K562 (cell line): ENCODE data around the gene TLX2. TPM values are rescaled to one million over a fixed set of nuclear protein-coding genes. Genes with fewer than 3 reads are reported as not detected.
A peak's percentile ranks its signal among the peaks of the same experiment; 100 is the strongest.

Source experiments
- ARID2 ChIP-seq: fragments of 450-650 bp; IDR thresholded peaks from 2 replicates; pipeline ENCODE4 v1.6.1; 2017; ENCODE audit warnings: antibody characterized with exemption, mild to moderate bottlenecking
- GATA2 ChIP-seq: sonication (generic); formaldehyde crosslinking; IDR thresholded peaks from 2 replicates; pipeline ENCODE4 v1.4.0; 2020; ENCODE audit warnings: mild to moderate bottlenecking, missing genetic modification reagents
- GTF2B ChIP-seq: IDR thresholded peaks from 2 replicates; pipeline ENCODE4 v1.6.1; 2011; ENCODE audit not compliant: insufficient read length; ENCODE audit errors: extremely low read depth
- ILK ChIP-seq: fragments of 450-650 bp; IDR thresholded peaks from 2 replicates; pipeline ENCODE4 v1.6.1; 2016; ENCODE audit warnings: missing genetic modification characterization, low read depth, mild to moderate bottlenecking, missing compliant biosample characterization, moderate library complexity, borderline replicate concordance
- RAD21 ChIP-seq, 2 experiments: fragments of 250-450 bp in 1 of 2; fragments of 450-650 bp in 1 of 2; sonication (Bioruptor Pico) in 1 of 2; formaldehyde crosslinking in 1 of 2; IDR thresholded peaks in 1 of 2; conservative IDR thresholded peaks in 1 of 2; 2 replicates each; pipeline versions ENCODE4 v1.4.0 to v1.8.0; 2020 to 2022; ENCODE audit warnings: mild to moderate bottlenecking in 2 of 2, moderate library complexity in 1 of 2
- RERE ChIP-seq: sonication (generic); formaldehyde crosslinking; IDR thresholded peaks from 2 replicates; pipeline ENCODE4 v1.8.0; 2023; ENCODE audit warnings: missing genetic modification reagents, mild to moderate bottlenecking, borderline replicate concordance
- SAFB ChIP-seq: fragments of 200-400 bp; formaldehyde crosslinking; IDR thresholded peaks from 2 replicates; pipeline ENCODE4 v1.6.1; 2017; ENCODE audit warnings: low read depth, low read length, borderline replicate concordance
- ZNF347 ChIP-seq: fragments of 450-650 bp; formaldehyde crosslinking; IDR thresholded peaks from 2 replicates; pipeline ENCODE4 v1.4.0; 2020; ENCODE audit warnings: low read depth, mild to moderate bottlenecking, moderate library complexity
- ZNF699 ChIP-seq: fragments of 250-450 bp; sonication (Bioruptor Pico); IDR thresholded peaks from 2 replicates; pipeline ENCODE4 v1.8.0; 2021; ENCODE audit warnings: mild to moderate bottlenecking, moderate library complexity; ENCODE audit not compliant: insufficient replicate concordance
- ZNF75A ChIP-seq: fragments of 450-650 bp; formaldehyde crosslinking; IDR thresholded peaks from 2 replicates; pipeline ENCODE4 v1.4.0; 2020; ENCODE audit warnings: mild to moderate bottlenecking
- polyA plus RNA-seq, 8 experiments: library from polyadenylated mRNA; depleted of rRNA in 4 of 8; stranded (reverse) in 5 of 8; unstranded in 3 of 8; fragments of >200 nt; fragmentation: Nextera tagmentation in 2 of 8; fragmentation: Illumina TruSeq in 1 of 8; extraction: Ambion mirVana in 2 of 8; extraction: Trizol in 1 of 8; gene quantifications; 2 replicates each; pipeline versions ENCODE4 v1.2.1 to v1.2.3, GENCODE V29; 2011 to 2014; ENCODE audit warnings: inconsistent platforms in 1 of 8, missing spikeins in 1 of 8
- total RNA-seq, 7 experiments: library from RNA; depleted of rRNA in 6 of 7; stranded (reverse); fragments of >200 nt in 6 of 7; fragmentation: Illumina TruSeq in 2 of 7; extraction: Trizol in 2 of 7; gene quantifications; 2 replicates each; pipeline versions ENCODE4 v1.2.1 to v1.2.3, GENCODE V29; 2011 to 2021; ENCODE audit warnings: low replicate concordance in 1 of 7
- TF ChIP-seq, protein P1 (sequence below): fragments of 450-650 bp; IDR thresholded peaks from 2 replicates; pipeline ENCODE4 v1.6.1; 2017; ENCODE audit warnings: antibody characterized with exemption, mild to moderate bottlenecking

TLX2 gene
- total and polyA plus RNA-seq, 9 of the 15 experiments (the other 6 are each of a cell fraction or from before 2014, with no cell fraction given), result not detected

GRCh38 chr2:74482801-74483674 is 31.2 kb upstream of the TLX2 start, which contains the start of the genes CCDC142 and TTC31 (continued):
- TF ChIP-seq ZNF75A (CRISPR knock-in tag), result no peak
- TF ChIP-seq GATA2 (CRISPR knock-in tag), result no peak
- no peak for TF ChIP-seq GTF2B
- no peak for TF ChIP-seq SAFB
- TF ChIP-seq ZNF699 (CRISPR knock-in tag), result no peak
- TF ChIP-seq ZNF347 (CRISPR knock-in tag), result no peak
- TF ChIP-seq ILK (tag), result no peak
- peak; percentile 86; the same call in 1 of the 2 replicates for TF ChIP-seq RERE (CRISPR knock-in tag)
- TF ChIP-seq, protein P1, sequence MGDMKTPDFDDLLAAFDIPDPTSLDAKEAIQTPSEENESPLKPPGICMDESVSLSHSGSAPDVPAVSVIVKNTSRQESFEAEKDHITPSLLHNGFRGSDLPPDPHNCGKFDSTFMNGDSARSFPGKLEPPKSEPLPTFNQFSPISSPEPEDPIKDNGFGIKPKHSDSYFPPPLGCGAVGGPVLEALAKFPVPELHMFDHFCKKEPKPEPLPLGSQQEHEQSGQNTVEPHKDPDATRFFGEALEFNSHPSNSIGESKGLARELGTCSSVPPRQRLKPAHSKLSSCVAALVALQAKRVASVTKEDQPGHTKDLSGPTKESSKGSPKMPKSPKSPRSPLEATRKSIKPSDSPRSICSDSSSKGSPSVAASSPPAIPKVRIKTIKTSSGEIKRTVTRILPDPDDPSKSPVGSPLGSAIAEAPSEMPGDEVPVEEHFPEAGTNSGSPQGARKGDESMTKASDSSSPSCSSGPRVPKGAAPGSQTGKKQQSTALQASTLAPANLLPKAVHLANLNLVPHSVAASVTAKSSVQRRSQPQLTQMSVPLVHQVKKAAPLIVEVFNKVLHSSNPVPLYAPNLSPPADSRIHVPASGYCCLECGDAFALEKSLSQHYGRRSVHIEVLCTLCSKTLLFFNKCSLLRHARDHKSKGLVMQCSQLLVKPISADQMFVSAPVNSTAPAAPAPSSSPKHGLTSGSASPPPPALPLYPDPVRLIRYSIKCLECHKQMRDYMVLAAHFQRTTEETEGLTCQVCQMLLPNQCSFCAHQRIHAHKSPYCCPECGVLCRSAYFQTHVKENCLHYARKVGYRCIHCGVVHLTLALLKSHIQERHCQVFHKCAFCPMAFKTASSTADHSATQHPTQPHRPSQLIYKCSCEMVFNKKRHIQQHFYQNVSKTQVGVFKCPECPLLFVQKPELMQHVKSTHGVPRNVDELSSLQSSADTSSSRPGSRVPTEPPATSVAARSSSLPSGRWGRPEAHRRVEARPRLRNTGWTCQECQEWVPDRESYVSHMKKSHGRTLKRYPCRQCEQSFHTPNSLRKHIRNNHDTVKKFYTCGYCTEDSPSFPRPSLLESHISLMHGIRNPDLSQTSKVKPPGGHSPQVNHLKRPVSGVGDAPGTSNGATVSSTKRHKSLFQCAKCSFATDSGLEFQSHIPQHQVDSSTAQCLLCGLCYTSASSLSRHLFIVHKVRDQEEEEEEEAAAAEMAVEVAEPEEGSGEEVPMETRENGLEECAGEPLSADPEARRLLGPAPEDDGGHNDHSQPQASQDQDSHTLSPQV, result peak; percentile 32; the same call in 1 of the 2 replicates
- peak; percentile 88 to 89 for TF ChIP-seq RAD21 (CRISPR knock-in tag; conservative IDR thresholded peaks at IDR 0.05 in 1 of 2, IDR thresholded peaks at IDR 0.05 in 1 of 2)
- no peak for TF ChIP-seq ARID2
